ENCODE data around the gene CCL24.
"Not testable (repeated sequence)": the region's sequence is repeated elsewhere in the genome, so short reads cannot be mapped to it uniquely, and the experiment has no call there.

CCL24 gene

GRCh38 chr7:75813781-75814236 is at the start of gene CCL24:
TSS of gene CCL24 (minus strand) at chr7:75813806. CDS start at chr7:75813715, 91 bp downstream.
- no peak for DNase-seq

GRCh38 chr7:75861636-75862035 is 48.0 kb upstream of the CCL24 start:
- no peak for DNase-seq

- no peak for DNase-seq
Observed at GRCh38 chr7:75858410-75858809, 44.8 kb upstream of the CCL24 start.

GRCh38 chr7:75856536-75856935 is 42.9 kb upstream of the CCL24 start:
- DNase-seq = no peak

GRCh38 chr7:75854813-75855345 is 41.3 kb upstream of the CCL24 start:
- DNase-seq = not testable (repeated sequence)

GRCh38 chr7:75854233-75854632 is 40.6 kb upstream of the CCL24 start:
- no peak for DNase-seq

GRCh38 chr7:75850235-75850634 is 36.6 kb upstream of the CCL24 start:
- DNase-seq = no peak

- DNase-seq = no peak
Observed at GRCh38 chr7:75849573-75849972, 36.0 kb upstream of the CCL24 start.

GRCh38 chr7:75847707-75848106 is 34.1 kb upstream of the CCL24 start:
- DNase-seq = no peak

- not testable (repeated sequence) for DNase-seq
Observed at GRCh38 chr7:75845132-75845531, 31.5 kb upstream of the CCL24 start.

GRCh38 chr7:75844158-75844557 is 30.6 kb upstream of the CCL24 start:
- DNase-seq = no peak

GRCh38 chr7:75843613-75844116 is 30.1 kb upstream of the CCL24 start:
- no peak for DNase-seq

GRCh38 chr7:75842836-75843446 is 29.3 kb upstream of the CCL24 start:
- no peak for DNase-seq

- DNase-seq = no peak
Observed at GRCh38 chr7:75840029-75840428, 26.4 kb upstream of the CCL24 start.

- DNase-seq = not testable (repeated sequence)
Observed at GRCh38 chr7:75838281-75838930, 24.8 kb upstream of the CCL24 start.

- no peak for DNase-seq
Observed at GRCh38 chr7:75836798-75837197, 23.2 kb upstream of the CCL24 start.

GRCh38 chr7:75835688-75836285 is 22.2 kb upstream of the CCL24 start:
- no peak for DNase-seq

GRCh38 chr7:75833662-75834061 is 20.1 kb upstream of the CCL24 start:
- not testable (repeated sequence) for DNase-seq

GRCh38 chr7:75830978-75831377 is 17.4 kb upstream of the CCL24 start:
- DNase-seq = no peak

GRCh38 chr7:75829656-75830055 is 16.1 kb upstream of the CCL24 start:
- DNase-seq = not testable (repeated sequence)

GRCh38 chr7:75823198-75823910 is 9.7 kb upstream of the CCL24 start:
- no peak for DNase-seq

- DNase-seq = no peak
Observed at GRCh38 chr7:75820688-75821087, 7.1 kb upstream of the CCL24 start.

GRCh38 chr7:75819711-75820110 is 6.1 kb upstream of the CCL24 start:
- DNase-seq = no peak

Measured in CD4-positive, alpha-beta T cell treated with Interleukin-17A for 4 hours (primary cell).